HG02610 (cell line): ENCODE measurements around the gene NMRK1.

Experiments
- ATAC-seq: cut with Tn5 transposase; IDR thresholded peaks from one replicate; pipeline ENCODE4 v1.9.1; 2021; ENCODE audit warnings: mild to moderate bottlenecking, moderate library complexity; ENCODE audit not compliant: unreplicated experiment

NMRK1 gene

DNA sequence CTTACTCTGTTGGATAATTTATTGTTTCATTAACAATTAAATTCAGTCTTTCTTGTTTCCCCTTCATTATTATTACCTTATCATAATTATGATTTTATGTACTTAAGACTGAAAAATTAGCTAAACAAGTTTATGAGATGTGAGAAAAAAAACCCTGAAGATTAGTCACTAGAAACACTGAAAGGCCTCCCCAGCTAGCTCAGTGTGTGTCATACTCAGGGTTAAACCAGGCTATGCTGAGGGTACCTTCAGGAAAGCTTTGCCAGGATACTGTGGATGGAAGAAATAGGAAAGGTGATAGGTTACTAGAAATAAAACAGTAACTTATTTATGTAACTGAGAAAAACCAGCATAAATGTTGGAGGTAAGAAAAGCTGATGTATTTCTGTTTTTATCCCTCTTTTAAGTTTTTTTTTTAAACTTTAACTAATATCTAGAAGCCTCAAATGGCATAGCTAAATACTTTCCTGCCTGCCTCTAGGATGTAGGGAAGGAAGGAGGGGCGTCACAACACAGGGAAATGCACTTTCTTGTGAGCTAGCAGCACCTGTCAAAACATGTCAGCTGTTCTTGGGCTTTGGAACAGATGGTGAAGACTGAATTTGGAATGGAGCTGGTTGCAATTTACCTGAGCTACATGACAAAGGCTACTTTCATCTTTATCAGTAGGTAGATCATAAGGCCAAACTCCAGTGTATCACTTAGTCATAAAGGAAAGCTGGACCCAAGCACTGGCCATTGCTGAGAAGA lies 24.2 kb downstream of the NMRK1 start:
- ATAC-seq: no peak

DNA sequence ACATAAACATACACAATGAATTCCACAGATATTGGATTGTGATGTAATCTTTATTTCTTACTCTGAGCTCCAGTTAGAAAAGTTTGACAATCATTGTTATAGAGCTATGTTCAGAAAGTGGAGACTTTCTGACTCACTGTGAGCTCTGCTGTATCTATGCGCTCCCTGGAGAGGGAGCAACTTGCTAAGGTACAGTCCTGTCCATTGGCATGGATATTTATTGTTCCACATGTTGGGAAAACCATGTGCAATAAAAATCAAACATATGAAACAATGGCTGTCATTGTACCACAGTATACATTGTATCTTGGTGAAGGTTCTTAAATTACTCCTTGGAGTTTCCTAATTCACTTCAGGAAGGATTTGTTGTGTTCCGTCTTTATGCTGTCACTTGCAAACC lies 26.8 kb downstream of the NMRK1 start:
- no peak for ATAC-seq

DNA sequence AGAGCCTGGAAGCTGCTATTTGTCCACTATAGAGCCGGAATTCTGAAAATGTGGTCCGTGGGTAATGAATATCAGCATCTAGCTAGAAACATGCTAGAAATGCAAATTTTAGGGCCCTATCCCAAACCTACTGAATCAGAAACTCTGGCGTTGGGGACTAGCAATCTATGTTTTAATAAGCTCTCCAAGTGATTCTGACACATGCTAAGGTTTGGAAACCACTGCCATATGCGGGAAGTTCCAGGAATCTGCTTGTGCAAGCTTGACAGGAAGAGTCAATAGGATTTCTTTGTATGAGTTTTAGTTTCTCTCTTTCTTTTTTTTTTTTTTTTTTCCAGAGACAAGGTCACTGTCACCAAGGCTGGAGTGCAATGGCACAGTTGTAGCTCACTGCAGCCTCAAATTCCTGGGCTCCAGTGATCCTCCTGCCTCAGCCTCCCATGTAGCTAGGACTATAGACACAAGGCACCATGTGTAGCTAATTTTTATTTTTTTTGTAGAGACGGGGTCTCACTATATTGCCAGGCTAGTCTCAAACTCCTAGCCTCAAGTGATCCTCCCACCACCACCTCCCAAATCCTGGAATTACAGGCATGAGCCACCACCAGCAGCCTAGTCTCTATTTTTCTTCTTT lies 33.5 kb downstream of the NMRK1 start:
- ATAC-seq: no peak

- ATAC-seq: peak; percentile 72
These were observed 34.1 kb downstream of the NMRK1 start for GRCh38 chr9:75053869-75054268.

GRCh38 chr9:75051285-75051684 lies 36.7 kb downstream of the NMRK1 start:
- no peak for ATAC-seq

GRCh38 chr9:75047506-75047905 lies 40.4 kb downstream of the NMRK1 start:
- no peak for ATAC-seq

- no peak for ATAC-seq
These were observed 41.1 kb downstream of the NMRK1 start for GRCh38 chr9:75046725-75047345.

DNA sequence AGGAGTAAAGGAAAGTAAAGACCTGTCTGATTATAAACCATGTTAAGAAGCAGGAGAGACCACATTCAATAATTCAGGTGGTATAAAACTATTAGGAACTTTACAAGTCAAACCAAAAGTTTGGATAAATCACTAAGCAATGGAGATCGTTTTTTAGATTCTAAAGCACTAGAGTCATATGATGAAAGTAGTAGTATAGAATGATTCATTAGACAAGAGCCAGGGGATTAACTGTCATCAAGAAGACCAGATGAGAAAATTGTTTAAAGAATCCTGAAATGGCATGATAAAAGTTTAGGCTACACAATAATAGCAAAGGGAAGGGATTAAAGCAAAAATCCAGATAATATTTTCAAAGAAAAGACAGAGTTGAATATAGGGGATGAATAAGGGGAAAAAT lies 46.9 kb downstream of the NMRK1 start:
- ATAC-seq: no peak

- no peak for ATAC-seq
These were observed 48.2 kb downstream of the NMRK1 start for GRCh38 chr9:75039801-75040200.

GRCh38 chr9:75039009-75039408 lies 48.9 kb downstream of the NMRK1 start:
- no peak for ATAC-seq

- no peak for ATAC-seq
These were observed 51.2 kb downstream of the NMRK1 start for GRCh38 chr9:75036793-75037192.

- ATAC-seq: no peak
These were observed 54.0 kb downstream of the NMRK1 start for GRCh38 chr9:75033791-75034473.

DNA sequence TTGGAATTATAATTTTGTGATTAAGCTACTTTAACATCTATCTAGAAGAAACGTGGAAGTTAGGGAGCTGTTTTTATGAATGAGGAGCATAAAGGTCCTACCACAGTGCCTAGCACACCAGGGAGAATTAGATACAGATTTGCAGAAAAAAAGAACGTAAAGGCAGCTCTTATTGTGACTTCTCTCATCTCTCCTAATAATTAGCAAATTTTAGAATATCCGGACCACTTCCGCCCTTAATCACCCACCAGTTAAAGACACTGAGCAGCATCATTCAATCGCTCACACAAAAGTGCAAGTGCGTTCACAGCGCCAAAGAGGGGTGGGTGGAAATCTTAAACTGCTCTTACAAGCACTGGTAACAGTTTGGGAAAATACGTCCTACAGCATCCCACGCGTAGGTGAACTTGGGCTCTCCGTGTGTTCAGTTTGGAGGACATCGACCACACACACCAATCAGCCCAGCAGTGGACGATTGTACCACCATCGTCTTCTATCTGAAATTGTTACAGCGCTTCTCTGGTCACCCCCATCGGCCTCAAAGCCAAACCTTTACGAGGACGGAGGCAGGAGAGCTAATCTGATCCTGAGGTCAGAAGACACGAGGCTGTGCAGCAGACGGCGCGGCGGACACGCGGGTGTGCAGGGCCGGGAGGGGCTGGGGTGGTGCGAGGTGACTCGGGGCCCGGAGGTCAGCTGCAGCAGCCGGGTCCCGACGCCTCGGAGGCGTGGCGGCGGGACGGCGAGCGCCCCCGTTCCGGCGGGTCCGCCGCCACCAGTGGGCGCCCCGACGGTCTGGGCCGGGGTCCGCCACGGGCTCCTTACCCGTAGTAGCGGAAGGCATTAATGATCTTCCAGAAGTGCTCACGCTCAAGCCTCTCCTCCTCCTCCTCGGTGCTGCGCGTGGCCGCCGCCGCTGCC lies 60.5 kb downstream of the NMRK1 start:
- peak; percentile 39 for ATAC-seq

GRCh38 chr9:75023846-75024245 lies 64.1 kb downstream of the NMRK1 start:
- ATAC-seq: no peak

DNA sequence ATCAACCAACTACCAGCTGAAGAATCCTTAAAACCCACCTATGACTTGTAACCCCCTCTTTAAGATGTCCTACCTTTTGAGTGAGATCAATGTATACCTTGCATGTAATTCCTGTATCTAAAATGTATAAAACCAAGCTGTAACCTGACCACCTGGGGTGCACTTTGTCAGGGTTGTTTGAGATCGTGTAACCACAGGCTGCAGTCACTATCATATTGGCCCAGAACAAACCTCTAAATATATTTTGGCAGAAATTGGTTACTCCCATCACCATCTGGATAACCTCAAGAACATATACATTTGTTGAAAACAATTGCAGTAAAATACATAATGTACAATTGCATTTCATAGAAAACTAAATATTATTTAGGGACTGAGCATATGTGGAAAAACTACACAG lies 68.3 kb downstream of the NMRK1 start:
- ATAC-seq: no peak

DNA sequence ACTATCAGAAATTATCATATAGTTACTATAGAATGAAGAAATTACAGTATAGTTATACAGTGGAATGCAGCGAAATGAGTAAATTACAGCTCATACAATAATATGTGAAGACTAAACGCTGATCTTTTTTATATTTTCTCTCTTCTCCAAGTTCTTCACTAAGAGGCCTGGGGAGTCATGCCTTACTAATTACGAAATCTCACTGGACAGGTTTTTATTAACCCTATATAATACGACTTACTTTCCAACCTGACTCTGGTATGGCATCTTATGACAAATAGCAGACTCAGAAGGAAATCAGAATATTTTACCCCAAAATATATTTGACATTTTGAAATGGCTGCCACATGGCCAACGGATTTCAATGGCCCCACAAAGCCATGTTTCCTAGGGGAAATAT lies 68.9 kb downstream of the NMRK1 start:
- ATAC-seq: no peak

- no peak for ATAC-seq
These were observed 70.6 kb downstream of the NMRK1 start for GRCh38 chr9:75017378-75017777.

DNA sequence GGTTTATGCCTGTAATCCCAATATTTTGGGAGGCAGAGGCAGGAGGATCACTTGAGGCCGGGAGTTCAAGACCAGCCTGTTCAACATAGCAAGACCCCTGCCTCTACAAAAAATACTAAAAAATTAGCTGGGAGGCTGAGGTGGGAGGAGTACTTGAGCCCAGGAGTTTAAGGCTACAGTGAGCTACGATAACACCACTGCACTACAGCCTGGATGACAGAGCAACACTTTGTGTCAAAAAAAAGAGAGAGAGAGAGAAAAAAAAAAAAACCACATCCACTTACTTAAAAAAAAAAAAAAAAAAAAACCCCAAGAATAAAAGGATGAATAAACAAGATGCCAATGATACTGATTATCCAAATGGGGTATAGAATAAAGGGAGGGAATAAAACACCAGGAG lies 74.2 kb downstream of the NMRK1 start:
- ATAC-seq: no peak
